Measurements from ENCODE around the gene LYPLA2.

The LYPLA2 gene

DNA sequence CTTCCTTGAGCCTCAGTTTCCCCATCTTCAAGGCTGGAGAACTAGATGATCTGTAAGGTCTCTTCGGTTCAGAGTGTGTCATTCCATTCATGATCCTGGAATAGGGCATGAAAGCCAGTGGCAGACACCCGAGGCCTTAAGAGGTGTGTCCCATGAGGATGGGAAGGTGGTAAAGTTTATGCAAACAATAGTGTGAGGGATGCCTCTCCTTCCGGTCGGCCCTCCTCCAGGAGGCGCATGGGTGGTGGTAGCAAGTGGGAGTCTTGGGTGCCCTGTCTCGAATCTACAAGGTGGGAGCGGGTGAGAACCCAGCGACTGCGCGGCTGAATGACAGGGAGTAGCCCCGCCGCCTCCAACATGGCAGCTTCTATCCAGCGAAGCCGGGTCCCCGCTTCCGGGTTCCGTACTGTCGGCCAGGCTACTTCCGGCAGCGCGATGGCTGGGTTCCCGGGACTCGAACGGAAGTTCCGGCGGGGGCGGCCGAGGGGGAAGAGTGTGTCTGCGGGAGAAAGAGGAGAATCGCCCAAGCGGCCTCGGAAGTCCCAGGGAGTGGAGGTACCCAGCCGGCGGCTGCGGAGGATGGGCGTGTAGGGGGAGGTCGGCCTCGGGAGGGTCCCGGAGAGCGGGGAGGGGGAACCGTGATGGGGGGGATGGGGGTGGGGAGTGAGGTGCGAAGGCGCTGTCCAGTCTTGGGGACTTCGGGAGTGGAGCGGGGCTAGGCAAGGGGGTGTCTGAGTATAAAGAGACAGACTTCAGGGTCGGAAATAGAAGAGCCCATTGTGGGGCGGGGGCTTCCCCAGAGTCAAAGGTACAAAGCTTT lies at the start of gene LYPLA2:
Gene LYPLA2 (plus strand): TSS at position 450 of the 820 bp plus-strand sequence. CDS start 1,538 bp downstream, outside the sequence.
- DNase-seq: peak; percentile 92

DNA sequence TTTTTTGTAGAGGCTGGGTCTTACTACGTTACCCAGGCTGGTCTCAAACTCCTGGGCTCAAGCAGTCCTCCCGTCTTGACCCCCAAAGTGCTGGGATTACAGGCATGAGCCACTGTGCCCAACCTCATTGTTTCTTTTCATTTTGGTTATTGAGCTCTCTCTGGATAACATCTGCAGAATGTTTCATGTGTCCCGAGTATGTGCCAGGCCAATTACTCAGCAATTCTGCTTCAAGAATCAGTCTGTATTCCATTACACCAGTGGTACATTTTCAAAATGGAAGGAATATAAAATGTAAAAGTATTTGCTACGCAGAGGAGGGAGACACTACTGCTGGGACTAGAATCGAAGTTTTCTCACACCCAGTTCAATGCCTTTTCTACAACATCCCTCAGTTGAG lies 49.3 kb upstream of the LYPLA2 start:
- no peak for DNase-seq

DNA sequence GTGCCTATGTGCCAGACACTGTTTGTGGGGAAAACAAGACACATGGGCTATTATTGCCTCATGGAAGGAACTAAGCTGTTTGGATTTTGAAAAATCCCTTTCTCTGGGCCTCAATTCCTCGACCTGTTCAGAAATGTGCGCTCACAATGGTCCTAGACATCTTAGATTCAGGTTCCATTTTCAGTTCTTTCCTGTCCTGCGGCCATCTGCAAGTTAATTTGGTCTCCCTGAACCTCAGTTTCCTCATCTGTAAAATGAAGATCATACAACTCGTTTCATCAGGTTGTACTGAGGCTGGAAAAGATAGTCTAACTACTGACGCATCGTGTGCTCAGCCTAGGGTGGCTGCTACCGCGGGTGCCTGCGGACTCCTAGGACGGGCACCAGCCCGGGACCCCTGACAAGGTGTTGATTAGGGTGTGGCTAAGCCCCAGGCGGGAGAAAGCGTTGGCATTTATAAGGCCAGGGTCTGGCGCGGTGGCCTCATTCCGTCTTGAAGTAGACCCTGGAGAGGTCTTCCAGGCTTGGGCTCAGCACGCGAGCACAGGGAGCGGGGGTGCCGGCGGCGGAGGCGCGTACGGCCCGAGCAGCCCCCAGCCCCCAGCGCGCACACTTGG lies 48.2 kb upstream of the LYPLA2 start:
- no peak for DNase-seq

DNA sequence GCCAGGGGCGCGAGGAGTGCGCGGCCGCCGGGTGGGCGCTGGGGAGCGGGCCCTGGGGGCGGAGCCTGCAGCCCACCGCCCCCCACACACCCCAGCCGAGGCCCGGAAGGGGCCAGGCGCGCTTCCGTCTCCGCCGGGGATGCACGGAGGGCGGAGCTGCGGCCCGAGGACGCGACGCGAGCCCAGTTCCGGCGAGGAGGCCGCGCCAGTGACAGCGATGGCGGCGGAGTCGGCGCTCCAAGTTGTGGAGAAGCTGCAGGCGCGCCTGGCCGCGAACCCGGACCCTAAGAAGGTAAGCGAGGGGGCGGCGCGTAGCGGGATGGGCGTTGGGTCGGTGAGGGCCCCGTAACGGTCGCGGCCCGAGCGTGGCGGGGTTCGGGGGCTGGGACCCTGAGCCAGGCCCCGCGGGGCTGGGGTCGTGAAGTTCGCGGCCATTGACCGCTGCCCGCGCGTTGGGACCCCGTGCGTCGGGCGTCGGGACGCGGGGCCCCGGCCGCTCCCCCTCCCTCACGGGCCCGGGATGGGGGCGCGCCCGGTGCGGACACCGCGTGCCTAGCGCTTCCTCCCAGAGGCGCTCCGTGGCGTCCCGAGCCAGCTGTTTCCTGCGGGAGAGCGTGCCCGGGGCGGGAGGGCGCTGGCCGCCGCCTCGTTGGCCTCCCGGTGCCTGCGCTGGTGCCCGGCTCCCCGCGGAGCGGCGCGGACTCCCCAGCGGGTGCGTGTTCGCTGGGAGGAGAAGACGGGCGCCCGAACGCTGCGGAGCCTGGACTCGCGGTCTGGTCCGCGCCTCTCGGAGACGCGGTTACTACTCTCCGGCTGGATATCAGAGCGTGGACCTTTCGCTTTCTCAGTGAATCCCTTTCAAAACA lies 47.4 kb upstream of the LYPLA2 start, which contains the start of gene ELOA:
Gene ELOA (plus strand): TSS at position 185 of the 866 bp plus-strand sequence. CDS start 33 bp downstream, at position 218.
- peak; percentile 74 for DNase-seq

DNA sequence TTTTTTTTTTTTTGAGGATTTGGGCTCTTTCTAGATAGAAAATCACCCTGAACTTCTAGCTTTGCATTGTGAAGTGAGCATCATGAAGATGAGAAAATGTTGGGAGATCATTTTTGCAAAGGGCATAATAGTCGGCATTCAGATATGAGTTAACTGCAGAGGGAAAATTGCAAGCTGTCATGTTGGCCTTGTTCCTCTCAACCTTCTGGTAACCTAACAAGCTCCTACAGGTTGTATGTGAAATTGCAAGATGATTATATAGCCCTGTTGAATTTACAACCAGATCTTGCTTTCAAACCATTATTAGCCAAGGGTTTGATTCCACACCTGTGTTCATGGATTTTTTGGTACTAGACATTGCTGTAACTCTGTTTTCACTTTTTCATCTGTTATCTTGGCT lies 45.4 kb upstream of the LYPLA2 start:
- DNase-seq: peak; percentile 16

DNA sequence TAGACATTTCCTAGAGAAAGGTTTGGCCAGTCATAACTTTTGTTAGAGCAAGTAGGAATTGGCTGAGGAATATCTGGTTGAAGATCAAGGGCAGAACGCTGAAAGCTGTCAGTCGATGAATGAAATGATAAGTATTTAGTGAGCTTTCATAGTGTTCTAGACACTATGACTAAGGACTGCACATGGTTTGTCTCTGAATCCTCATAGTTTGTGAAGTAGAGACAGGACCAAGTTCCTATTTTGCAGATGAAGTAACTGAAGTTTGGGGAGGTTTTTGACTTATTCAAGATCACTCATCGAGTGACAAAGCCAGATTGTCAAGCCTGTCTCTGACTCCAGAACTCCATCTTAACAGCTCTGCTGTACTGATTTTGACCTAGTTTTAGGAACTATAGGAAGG lies 42.9 kb upstream of the LYPLA2 start:
- DNase-seq: no peak

DNA sequence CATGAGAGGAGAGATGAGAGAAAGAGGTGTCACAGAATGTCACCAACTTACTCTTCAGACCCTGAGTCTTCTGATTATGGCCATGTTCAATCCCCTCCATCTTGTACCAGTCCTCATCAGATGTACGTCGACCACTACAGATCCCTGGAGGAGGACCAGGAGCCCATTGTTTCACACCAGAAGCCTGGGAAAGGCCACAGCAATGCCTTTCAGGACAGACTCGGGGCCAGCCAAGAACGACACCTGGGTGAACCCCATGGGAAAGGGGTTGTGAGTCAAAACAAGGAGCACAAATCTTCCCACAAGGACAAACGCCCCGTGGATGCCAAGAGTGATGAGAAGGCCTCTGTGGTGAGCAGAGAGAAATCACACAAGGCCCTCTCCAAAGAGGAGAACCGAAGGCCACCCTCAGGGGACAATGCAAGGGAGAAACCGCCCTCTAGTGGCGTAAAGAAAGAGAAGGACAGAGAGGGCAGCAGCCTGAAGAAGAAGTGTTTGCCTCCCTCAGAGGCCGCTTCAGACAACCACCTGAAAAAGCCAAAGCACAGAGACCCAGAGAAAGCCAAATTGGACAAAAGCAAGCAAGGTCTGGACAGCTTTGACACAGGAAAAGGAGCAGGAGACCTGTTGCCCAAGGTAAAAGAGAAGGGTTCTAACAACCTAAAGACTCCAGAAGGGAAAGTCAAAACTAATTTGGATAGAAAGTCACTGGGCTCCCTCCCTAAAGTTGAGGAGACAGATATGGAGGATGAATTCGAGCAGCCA lies 39.7 kb upstream of the LYPLA2 start:
- DNase-seq: peak; percentile 8

DNA sequence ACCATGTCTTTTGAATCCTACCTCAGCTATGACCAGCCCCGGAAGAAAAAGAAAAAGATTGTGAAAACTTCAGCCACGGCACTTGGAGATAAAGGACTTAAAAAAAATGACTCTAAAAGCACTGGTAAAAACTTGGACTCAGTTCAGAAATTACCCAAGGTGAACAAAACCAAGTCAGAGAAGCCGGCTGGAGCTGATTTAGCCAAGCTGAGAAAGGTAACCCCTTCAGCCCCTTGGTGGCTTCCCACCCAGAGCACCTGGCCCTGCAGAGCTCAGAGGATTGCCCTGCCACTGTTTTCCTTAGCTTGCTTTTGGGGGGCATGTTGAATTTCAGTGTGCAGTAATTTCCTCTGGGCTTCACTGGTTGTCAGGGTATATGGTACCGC lies 39.1 kb upstream of the LYPLA2 start:
- no peak for DNase-seq

DNA sequence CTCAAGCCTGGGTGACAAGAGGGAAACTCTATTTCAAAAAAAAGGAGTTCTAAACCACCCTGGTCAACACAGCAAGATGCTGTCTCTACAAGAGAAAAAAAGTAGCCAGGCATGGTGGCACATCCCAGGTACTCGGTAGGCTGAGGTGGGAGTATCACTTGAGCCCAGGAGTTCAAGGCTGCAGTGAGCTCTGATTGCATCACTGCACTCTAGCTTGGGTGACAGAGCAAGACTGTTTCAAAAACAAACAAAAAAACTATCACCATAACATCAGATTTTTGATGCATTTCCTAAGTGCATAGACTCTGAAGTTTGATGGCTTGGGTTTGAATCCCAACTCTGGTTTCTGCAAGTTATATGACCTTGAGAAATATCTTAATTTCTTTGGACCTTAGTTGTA lies 38.0 kb upstream of the LYPLA2 start:
- DNase-seq: no peak

DNA sequence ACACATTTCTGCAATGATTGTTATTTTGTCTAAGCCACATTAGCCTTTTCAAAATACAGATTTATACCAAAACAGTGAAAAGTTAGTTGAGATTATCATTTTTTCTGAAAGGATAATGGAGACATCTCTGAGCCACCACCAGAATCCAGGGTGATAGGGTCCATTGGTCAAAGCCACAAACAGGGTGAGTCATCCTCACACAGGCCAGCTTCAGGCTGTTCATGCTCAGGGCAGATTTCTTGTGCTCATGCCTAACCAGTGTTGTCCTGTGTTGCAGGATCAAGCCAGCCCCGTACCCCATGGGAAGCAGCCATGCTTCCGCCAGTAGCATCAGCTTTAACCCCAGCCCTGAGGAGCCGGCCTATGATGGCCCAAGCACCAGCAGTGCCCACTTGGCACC lies 34.3 kb upstream of the LYPLA2 start:
- DNase-seq: peak; percentile 10

DNA sequence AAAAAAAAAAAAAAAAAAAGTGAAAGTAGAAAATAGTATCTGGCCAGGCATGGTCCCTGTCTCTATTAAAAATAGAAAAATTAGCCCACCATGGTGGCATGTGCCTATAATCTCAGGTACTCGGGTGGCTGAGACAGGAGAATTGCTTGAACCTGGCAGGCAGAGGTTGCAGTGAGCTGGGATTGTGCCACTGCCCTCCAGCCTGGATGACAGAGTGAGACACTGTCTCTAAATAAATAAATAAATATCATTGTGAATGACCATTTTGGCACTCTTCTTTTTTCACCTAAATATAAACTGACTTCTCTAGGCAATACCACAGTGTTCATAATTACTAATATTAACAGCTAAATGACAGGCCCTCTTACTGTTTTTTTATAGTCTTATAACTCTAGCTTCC lies 33.1 kb upstream of the LYPLA2 start:
- DNase-seq: no peak

DNA sequence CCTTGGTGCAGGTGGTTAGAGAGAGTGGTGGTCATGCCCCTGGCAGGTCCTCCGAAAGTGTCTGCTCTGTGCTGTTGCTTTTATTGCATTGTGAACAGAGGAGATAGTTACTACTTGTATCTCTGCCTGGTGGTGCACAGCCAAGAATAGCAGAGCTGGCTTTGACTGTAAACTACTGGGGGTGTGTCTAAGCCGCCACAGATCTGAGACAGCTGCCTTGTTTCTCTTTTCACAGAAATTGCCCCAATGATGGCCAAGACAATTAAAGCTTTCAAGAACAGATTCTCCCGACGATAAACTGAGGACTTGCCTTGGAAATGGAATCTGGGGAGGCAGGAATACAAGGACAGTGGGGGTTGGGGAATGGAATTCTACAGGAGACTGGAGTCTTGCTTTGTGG lies 31.7 kb upstream of the LYPLA2 start:
- DNase-seq: no peak

DNA sequence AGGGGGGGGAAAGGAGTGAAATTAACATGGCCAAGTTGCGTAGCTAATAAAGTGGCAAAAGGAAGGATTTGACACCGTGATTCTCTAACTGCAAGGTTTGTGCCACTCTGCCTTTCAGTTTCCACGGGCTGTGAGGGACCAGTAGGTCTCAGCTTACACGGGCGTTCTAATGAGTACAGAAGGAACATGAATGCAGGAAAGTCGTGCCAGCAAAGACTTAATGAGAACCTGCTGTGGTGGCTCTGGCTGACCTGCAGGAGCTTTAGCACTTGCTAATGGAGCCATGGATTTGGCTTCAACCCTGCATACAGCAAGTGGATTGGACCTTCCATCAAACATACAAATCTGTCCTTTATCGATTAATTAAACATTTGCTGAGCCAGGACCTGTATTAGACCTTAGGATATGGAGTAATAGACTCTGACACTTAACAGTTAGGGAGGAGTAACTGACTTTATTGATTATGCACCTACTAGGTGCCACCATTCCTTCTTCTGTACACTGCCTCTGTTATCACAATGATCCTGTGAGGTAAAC lies 27.8 kb upstream of the LYPLA2 start:
- no peak for DNase-seq

DNA sequence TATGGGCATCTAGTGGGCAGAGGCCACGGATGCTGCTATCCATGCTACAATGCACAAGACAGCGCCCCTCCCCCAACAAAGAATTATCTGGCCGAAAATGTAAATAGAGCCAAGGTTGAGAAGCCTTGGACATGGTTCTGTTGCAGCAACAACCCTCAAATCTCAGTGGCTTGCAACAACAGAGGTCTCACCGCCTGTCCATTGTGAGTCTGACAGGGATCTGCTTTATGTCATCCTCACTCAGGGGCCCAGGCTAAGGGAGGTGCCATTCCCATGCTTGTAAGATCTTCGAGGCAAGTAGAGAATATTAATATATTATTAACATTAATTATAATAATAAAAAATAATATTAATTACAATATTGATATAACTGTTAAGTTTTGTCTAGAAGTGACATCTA lies 22.2 kb upstream of the LYPLA2 start:
- no peak for DNase-seq

DNA sequence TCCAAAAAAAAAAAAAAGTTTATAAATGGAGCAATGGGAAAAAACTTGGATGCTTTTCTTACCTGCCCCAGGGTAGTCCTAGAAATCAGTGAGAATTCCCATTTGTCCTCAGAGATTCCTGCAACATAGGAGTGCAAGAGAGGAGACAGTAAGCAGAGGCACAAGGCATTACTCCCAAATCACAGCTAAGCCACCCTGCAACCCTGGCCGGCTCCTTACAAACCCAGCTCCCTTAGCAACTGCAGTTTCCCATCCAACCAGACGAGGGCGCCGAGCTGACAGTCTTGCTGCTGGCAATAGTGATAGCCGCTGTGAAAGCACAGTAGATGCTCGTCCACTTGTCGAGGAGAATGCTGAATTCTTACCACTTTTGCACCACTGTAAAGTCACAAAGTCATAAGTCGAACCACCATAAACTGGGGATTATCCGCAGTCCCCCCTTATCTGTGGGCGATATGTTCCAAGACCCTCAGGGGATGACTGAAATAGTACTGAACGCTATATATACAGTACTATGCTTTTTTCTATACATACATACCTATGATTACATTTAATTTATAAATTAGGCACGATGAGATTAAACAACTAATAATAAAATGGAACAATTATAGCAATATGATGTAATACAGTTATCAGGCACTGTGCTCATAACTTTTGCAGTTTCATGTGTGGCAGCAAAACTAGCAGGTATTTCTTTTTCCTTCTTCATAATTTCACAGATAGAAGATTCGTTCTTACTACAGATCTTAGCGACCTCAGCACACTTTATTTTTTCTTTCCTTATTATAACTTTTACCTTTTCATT lies 18.7 kb upstream of the LYPLA2 start:
- peak; percentile 58 for DNase-seq

DNA sequence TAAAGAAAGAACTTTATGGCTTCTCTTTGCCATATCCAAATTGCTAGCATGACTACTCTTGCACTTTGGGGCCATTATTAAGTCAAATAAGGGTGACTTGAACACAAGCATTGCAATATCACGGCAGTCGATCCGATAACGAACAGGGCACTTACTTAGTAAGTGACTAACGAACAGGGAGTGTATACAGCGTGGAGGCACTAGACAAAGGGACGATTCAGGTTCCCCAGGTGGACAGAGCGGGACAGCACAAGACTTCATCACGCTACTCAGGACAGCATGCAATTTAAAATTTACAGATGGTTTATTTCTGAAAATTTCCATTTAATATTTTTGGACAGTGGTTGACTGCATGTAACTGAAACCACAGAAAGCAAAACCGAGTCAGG lies 18.1 kb upstream of the LYPLA2 start:
- no peak for DNase-seq

DNA sequence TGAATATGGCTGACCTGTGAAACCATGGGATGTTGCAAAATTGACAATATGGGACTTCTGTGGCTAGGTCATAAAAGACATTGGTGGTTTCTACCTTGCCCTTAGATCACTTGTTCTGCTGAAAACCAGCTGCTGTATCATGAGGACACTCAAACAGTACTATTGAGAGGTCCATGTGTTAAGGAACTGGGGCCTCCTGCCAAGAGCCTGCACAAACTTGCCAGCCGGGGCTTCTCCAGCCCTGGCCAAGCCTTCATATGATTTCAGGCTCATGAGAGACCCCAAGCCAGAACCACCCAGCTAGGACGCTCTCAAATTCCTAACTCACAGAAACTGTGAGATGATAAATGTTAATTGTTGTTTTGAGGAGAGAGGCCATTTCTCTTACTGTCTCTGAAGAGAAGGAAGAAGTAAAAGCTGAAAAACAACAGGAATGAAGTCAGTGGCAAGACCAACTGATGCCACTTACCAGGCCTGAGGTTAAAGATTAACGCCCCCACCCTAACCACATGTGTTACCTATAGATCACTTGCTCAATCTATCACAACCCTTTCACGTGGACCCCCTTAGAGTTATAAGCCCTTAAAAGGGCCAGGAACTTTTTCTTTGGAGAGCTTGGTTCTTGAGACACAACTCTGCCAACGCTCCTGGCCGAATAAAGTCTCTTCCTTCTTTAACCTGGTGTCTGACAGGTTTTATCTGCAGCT lies 16.6 kb upstream of the LYPLA2 start:
- DNase-seq: no peak

DNA sequence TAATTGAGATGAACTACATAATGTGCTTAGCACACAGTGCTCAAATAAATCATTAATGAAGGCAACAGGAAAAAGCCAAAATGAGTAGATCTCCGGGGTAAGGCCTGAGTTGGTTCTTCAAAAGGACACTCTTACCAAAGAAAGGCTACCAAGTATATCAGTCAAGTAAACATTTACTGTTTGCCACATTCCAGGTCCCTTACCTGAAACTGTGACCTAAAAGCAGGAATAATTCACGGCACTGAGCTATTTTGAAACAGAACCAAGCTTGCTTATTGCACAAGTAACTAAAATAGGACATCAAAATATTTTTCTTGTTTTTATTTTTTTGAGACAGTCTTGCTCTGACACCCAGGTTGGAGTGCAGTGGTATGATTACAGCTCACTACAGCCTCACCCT lies 14.7 kb upstream of the LYPLA2 start:
- no peak for DNase-seq

DNA sequence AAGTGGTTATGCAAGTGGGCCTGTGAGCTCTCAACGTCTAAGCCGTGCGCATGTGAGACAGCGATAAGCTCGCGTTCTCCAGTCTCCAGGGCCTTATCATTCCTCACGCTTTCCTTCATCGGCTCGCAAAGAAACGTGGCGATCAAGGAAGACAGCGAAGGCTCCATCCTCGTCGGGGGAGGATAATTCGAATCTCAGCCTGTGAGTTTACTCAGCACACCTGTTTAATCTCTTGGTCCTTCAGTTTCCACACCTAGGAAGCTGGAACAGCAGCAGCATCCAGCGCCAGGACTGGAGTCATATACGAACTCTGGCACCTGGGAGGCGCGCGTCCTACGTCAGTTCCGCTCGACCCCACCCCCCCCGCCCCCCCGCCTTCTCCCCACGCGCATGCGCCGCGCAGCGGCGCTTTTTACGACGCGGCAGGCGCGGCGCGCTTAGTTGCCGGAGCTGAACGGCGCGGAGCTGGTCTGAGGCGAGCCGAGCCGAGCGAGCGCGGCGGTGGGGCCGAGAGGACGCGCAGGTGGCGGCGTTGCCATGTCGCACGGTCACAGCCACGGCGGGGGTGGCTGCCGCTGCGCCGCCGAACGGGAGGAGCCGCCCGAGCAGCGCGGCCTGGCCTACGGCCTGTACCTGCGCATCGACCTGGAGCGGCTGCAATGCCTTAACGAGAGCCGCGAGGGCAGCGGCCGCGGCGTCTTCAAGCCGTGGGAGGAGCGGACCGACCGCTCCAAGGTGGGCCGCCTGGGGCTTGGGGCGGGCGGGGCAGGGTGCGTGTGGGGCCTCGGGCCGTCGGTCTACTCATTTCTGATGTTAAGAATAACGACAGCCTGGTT lies 12.7 kb upstream of the LYPLA2 start, which contains the start of gene PITHD1:
Gene PITHD1 (plus strand): TSS at position 440 of the 836 bp plus-strand sequence. CDS start 98 bp downstream, at position 538.
- DNase-seq: peak; percentile 71
